Psoas muscle (tissue), 8 donors: ENCODE results near the gene SCG3. TPM values are rescaled to one million over a fixed set of nuclear protein-coding genes. Genes with fewer than 3 reads are reported as not detected.

Experiments used
- ATAC-seq, 4 donors: fragments of 200-7000 bp; cut with Tn5 transposase; one replicate each; pipeline ENCODE4 v1.9.1; 2020; ENCODE audit warnings: moderate library complexity in 3 of 4, mild to moderate bottlenecking in 2 of 4
- DNase-seq, 2 donors: peaks; one replicate each; pipeline ENCODE4 v3.0.0-alpha.2; 2020
- H3K27ac ChIP-seq: fragments of 200-600 bp; one replicate; pipeline ENCODE4 v1.8.0; 2022
- H3K27me3 ChIP-seq, 3 donors: fragments of 200-600 bp in 1 of 3; one replicate each; pipeline versions ENCODE4 v1.6.1 to v1.8.0; 2013 to 2022; ENCODE audit warnings: low read length in 2 of 3, mild to moderate bottlenecking in 2 of 3, moderate library complexity in 1 of 3; ENCODE audit not compliant: insufficient read depth in 3 of 3
- H3K36me3 ChIP-seq, 2 donors: fragments of 200-600 bp in 1 of 2; one replicate each; pipeline versions ENCODE4 v1.6.1 to v1.8.0; 2013 to 2022; ENCODE audit warnings: low read depth in 1 of 2, mild to moderate bottlenecking in 1 of 2, moderate library complexity in 1 of 2; ENCODE audit not compliant: insufficient read depth in 1 of 2
- H3K4me1 ChIP-seq: fragments of 200-600 bp; one replicate; pipeline ENCODE4 v1.8.0; 2022
- H3K4me3 ChIP-seq: fragments of 200-600 bp; one replicate; pipeline ENCODE4 v1.8.0; 2022; ENCODE audit warnings: mild to moderate bottlenecking
- H3K9me3 ChIP-seq: fragments of 200-600 bp; one replicate; pipeline ENCODE4 v1.8.0; 2022
- WGBS, 3 donors: extraction: QIAGEN DNeasy Blood & Tissue Kit; methylation state at CpG; one replicate each; pipeline versions ENCODE4 v1.1.6 to v1.1.7; 2013; 5-methylcytosine and 5-hydroxymethylcytosine counted together
- intact Hi-C, 2 donors: fragments of 100-400 bp; cut with DNase I; formaldehyde crosslinking; loops; one replicate each; pipeline versions ENCODE4 v1.11.0 to v1.14.2; 2022
- polyA plus RNA-seq, 3 donors: library from polyadenylated mRNA; stranded (reverse); fragments of 200-250 nt; gene quantifications; one replicate each; pipeline ENCODE4 v1.2.3, GENCODE V29; 2013
- total RNA-seq, 4 donors: library from RNA; stranded (reverse); fragmentation: NEBNext Ultra II Directional in 2 of 4; extraction: Animal tissue kit (Norgen Biotek cat#: 25700) in 2 of 4; gene quantifications; one replicate each; pipeline versions ENCODE4 v1.2.1 to v1.2.4, GENCODE V29; 2021 to 2023
- TF ChIP-seq, protein P1 (sequence below): fragments of 200-600 bp; IDR thresholded peaks from one replicate; pipeline ENCODE4 v1.8.0; 2022; ENCODE audit warnings: antibody characterized with exemption
- donor health status: healthy with polysubstance abuse.
- donor health status: DM: no; HTN: no; CAD: no; lungs with moderate emphysema.
- donor health status: Bipolar disorder and iron deficiency.
- donor health status: healthy.
- donor health status: DM: yes; HTN: yes; CAD: no.
- donor health status: DM: no; HTN: no; CAD: no.
- donor health status: DM: no; HTN: no; CAD: no.
- donor health status: DM: yes; HTN: yes; CAD: no.

Gene SCG3
- total and polyA plus RNA-seq, 7 donors: 0.04 to 0.07 (median 0.06) TPM; not detected in 4

- no peak for ATAC-seq
- H3K4me1 ChIP-seq: no peaks in the 10 kb centered on the region
- H3K36me3 ChIP-seq: no peaks in the 10 kb centered on the region
- DNase-seq: no peak
- H3K27ac ChIP-seq: no peak overlapping the region
- H3K27me3 ChIP-seq: no peaks in the 10 kb centered on the region
- WGBS, 3 donors: 73 to 83% (median 77%) methylated on average over 3 of the region's 3 CpGs
- intact Hi-C loops: no loop called here
- TF ChIP-seq, protein P1, sequence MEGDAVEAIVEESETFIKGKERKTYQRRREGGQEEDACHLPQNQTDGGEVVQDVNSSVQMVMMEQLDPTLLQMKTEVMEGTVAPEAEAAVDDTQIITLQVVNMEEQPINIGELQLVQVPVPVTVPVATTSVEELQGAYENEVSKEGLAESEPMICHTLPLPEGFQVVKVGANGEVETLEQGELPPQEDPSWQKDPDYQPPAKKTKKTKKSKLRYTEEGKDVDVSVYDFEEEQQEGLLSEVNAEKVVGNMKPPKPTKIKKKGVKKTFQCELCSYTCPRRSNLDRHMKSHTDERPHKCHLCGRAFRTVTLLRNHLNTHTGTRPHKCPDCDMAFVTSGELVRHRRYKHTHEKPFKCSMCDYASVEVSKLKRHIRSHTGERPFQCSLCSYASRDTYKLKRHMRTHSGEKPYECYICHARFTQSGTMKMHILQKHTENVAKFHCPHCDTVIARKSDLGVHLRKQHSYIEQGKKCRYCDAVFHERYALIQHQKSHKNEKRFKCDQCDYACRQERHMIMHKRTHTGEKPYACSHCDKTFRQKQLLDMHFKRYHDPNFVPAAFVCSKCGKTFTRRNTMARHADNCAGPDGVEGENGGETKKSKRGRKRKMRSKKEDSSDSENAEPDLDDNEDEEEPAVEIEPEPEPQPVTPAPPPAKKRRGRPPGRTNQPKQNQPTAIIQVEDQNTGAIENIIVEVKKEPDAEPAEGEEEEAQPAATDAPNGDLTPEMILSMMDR: no peak
- no peak overlapping the region for H3K4me3 ChIP-seq
- H3K9me3 ChIP-seq: no peaks in the 10 kb centered on the region
Observed at GRCh38 chr15:51658664-51659063, 22.6 kb upstream of the SCG3 start.

GRCh38 chr15:51661072-51661471 lies 20.2 kb upstream of the SCG3 start:
- ATAC-seq (no peak), DNase-seq (no peak)
- TF ChIP-seq, protein P1: no peak
- intact Hi-C loops: no loop called here
- Histone ChIP-seq H3K27ac (no peak overlapping the region), H3K9me3 (no peaks in the 10 kb centered on the region), H3K4me3 (no peak overlapping the region), H3K36me3 (no peaks in the 10 kb centered on the region), H3K4me1 (no peaks in the 10 kb centered on the region), H3K27me3 (no peaks in the 10 kb centered on the region)
- 81 to 89% (median 88%) methylated on average over 2 of the region's 2 CpGs for WGBS, 3 donors

DNA sequence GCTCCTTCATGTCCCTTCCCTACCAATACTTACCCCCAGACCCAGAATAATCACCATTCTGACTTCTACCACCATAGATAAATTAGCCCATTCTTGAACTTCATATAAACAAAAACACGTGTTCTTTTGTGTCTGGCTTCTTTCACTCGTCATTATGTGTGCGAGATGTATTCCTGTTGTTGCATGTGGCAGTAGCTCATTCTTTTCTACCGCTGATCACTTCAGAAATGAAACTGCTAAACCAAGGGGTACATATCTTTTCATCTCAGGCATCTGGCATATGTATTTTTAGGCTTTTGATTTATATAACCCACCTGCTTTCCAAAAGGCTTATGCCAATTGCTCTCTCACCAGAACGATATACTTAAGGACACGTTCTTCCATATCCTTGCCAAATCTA lies 13.8 kb upstream of the SCG3 start:
- Histone ChIP-seq H3K4me1 (no peaks in the 10 kb centered on the region), H3K27me3 (no peaks in the 10 kb centered on the region), H3K27ac (no peak overlapping the region), H3K9me3 (no peaks in the 10 kb centered on the region), H3K36me3 (no peaks in the 10 kb centered on the region), H3K4me3 (no peak overlapping the region)
- intact Hi-C loops: no loop called here
- TF ChIP-seq, protein P1: no peak
- WGBS, 3 donors: 35 to 56% (median 39%) methylated on average over 6 of the region's 6 CpGs
- DNase-seq: no peak
- ATAC-seq: no peak

- H3K36me3 ChIP-seq: no peaks in the 10 kb centered on the region
- intact Hi-C loops: no loop called here
- no peak overlapping the region for H3K27ac ChIP-seq
- TF ChIP-seq, protein P1: no peak
- WGBS, 3 donors: 68 to 81% (median 77%) methylated on average over 5 of the region's 5 CpGs
- H3K4me3 ChIP-seq: no peak overlapping the region
- ATAC-seq: no peak
- DNase-seq: no peak
- H3K4me1 ChIP-seq: no peaks in the 10 kb centered on the region
- no peaks in the 10 kb centered on the region for H3K9me3 ChIP-seq
- peaks cover 0 to 1% (median 0%) of the 10 kb centered on the region in 3 donors for H3K27me3 ChIP-seq
Observed at GRCh38 chr15:51668446-51668845, 12.9 kb upstream of the SCG3 start.

GRCh38 chr15:51669381-51669780 lies 11.9 kb upstream of the SCG3 start:
- intact Hi-C loops: no loop called here
- TF ChIP-seq, protein P1: no peak
- H3K4me3 ChIP-seq: no peak overlapping the region
- no peaks in the 10 kb centered on the region for H3K9me3 ChIP-seq
- 62 to 79% (median 67%) methylated on average over 2 of the region's 2 CpGs for WGBS, 3 donors
- no peaks in the 10 kb centered on the region for H3K4me1 ChIP-seq
- no peak for DNase-seq
- ATAC-seq: no peak
- peaks cover 0 to 4% (median 0%) of the 10 kb centered on the region in 3 donors for H3K27me3 ChIP-seq
- no peaks in the 10 kb centered on the region for H3K36me3 ChIP-seq
- no peak overlapping the region for H3K27ac ChIP-seq
